ENCODE data around the gene SYTL2.

- TF ChIP-seq CTCF (conservative IDR thresholded peaks at IDR 0.05; ENCODE audit: low read depth, low read length) (no peak), EZH2 (IDR thresholded peaks at IDR 0.05; ENCODE audit: borderline replicate concordance, low read depth, low read length, poor library complexity, severe bottlenecking) (no peak)
These were observed 19.4 kb downstream of the SYTL2 start for GRCh38 chr11:85791409-85791990.
